HG03196 (cell line): ENCODE data around the gene CDH15.
"Not testable (repeated sequence)": the region's sequence is repeated elsewhere in the genome, so short reads cannot be mapped to it uniquely, and the experiment has no call there.

Source experiments
- ATAC-seq: cut with Tn5 transposase; IDR thresholded peaks from one replicate; pipeline ENCODE4 v1.9.1; 2021; ENCODE audit not compliant: unreplicated experiment

The CDH15 gene

DNA sequence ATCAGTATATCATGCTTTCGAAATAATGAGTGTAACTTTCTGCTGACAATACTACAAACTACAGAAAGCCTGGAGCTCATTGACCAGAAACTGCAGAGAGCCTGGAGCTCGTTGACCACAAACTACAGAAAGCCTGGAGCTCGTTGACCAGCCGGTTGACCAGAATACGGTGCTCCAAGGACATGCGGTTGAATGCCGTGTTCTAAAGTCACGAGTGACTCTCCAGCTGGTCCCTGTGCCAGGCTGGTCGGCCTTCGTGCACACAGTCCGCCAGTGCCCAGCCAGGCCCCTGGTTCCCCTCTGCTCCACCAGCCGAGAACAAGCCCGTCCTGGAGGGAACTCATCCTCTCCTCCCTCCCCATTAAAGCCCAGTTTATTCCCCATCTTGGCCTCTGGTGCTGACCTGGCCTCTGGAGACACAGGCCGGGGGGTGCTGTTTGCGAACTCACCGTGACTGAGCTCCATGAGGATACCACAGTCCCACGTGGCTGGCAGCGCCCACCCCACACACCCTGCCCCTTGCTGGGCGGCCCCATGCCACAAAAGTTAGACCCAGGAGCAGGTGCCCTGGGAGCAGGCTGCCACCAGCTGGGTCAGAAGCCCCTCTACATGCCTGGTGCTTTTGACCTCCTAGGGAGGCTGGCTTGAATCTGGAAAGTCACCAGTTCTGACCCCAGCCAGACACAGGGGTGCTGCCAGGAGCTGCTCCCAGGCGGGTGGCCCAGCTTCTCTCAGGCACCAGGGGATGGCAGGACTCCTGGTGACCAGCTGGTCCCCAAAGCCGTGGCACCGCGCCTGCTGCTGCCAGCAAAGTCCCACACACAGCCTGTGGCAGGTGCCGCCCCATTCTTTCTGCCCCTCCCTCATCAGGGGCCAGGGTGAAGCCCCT lies 15.5 kb upstream of the CDH15 start:
- ATAC-seq = no peak

DNA sequence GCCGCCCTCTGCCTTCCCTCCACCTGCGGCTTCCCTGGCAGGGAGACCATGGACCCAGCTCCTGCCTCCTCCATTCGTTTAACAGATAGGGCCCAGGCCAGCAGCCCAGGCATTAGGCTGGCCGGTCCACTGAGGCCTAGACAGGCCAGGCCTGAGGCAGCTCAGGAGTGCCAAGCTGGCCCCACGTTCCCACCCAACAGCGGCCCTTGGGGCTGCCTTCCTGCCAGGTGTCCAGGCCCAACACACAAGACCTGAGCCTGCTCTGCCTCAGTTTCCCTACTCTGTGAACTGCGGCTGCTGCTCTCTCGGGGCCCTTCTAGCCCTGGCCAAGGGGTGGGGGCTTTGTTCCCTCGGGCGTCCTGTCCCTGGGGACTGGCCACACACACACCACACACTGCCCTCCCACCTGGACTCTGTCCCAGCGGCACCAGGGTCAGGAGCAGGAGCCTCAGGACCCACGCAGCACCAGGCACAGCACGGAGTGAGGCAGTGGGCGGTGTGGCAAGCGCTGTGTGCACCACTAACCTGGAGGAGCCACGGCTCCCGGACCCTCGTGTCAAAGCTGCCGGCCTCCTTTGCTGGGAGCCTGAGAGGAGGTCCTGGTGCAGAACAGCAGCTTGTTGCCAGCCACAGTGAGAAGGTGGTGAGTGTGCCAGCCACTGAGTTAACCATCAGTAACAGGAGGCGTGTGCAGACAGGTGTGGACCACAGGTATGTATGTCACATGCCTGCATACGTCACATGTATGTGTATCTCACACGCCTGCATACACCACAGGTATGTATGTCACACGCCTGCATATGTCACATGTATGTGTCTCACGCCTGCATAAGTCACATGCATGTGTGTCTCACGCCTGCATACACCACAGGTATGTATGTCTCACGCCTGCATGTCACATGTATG lies 14.6 kb upstream of the CDH15 start:
- ATAC-seq = no peak

DNA sequence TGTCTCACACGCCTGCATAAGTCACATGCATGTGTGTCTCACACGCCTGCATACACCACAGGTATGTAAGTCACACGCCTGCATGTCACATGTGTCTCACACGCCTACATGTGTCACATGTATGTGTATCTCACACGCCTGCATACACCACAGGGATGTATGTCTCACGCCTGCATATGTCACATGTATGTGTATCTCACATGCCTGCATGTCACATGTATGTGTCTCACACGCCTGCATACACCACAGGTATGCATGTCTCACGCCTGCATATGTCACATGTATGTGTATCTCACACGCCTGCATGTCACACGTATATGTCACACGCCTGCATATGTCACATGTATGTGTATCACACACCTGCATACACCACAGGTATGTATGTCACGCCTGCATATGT lies 13.8 kb upstream of the CDH15 start:
- no peak for ATAC-seq

DNA sequence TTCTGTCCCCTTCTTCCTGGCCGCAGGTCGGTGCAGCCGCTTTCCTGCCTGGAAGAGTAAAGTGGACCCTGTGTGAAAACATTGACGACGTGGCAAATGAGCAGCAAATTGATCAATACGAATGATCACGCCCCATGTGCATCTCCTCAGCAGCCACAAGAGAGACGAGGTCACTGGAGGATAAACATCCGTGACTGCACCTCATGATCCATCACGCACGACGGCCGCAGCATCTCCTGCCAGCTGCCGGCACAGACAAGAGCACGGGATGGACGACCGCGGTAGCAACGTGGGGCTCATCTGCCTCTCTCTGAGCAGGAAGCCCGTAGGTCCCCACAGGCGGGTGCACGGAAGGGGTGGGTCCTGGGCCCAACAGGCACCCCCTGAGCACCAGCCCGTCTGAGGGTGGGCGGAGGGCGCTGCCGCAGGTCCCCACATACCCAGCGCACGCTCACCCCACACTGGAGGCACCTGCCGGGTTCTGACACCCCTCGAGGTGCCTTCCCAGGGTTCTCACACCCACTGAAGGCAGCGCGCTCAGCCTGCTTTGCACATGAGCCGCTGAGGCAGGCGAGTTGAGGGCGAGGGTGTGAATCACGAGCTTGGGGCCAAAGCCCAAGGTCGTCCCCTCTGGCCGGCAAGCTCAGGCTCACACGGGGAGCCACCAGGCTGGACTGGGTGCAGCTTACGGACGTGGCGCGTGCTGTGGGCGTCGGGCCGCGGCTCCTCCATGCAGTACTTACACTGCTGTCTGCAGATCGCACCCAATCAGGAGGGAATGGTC lies 12.3 kb upstream of the CDH15 start:
- no peak for ATAC-seq

DNA sequence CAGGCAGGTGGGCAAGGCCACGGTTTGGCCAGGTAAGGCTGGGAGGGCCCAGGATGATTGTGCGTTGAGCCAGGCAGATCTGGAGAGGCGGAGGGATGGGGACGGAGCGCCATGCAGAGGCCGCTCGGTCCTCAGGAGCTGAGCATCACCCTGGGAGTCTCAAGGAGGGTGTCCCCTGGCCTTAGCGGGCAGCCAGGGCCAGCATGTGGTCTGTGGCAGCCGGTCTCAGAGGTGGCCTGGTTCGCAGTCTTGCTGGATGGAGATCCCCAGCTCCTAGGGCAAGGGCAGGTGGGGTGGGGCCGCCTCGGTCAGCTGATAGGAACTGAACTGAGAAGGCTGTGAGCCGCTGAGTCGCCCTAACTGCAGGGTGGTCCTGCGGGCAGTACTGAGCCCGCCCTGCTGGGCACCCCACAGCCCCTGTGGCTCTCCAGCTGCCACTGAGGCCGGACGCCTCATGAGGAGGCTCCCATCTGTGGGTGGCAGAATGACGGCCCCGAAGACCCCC lies 11.6 kb upstream of the CDH15 start:
- ATAC-seq = no peak

DNA sequence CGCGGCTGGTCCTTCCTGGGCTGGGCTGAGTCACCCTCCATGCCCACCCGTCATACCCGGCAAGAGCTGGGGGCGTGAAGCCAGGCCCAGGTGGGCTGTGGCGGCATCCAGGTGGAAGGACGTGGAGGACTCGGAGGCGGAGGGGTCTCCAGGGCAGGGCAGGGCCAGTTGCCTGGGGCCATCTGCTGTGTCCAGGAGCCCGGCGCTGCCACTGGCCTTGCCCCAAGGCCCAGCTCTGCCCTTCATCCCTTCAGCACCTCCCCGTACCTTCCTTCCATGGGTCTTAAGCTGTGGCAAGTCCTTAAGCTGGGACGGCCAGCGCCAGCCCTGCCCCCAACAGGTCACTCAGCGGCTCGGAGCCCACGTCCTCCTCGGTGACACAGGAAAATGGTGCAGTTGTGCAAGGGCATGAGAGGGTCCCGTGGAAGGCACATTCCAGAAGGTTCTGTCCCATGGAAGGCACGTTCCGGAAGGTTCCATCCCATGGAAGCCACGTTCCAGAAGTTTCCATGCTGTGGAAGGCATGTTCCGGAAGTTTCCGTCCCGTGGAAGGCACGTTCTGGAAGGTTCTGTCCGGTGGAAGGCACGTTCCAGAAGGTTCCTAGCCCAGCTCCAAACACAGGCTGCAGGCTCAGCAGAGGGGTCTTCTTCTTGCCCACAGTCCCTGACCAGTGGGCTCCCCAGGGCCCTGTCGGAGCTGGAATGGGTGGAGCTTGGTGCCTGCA lies 10.4 kb upstream of the CDH15 start:
- ATAC-seq = no peak

DNA sequence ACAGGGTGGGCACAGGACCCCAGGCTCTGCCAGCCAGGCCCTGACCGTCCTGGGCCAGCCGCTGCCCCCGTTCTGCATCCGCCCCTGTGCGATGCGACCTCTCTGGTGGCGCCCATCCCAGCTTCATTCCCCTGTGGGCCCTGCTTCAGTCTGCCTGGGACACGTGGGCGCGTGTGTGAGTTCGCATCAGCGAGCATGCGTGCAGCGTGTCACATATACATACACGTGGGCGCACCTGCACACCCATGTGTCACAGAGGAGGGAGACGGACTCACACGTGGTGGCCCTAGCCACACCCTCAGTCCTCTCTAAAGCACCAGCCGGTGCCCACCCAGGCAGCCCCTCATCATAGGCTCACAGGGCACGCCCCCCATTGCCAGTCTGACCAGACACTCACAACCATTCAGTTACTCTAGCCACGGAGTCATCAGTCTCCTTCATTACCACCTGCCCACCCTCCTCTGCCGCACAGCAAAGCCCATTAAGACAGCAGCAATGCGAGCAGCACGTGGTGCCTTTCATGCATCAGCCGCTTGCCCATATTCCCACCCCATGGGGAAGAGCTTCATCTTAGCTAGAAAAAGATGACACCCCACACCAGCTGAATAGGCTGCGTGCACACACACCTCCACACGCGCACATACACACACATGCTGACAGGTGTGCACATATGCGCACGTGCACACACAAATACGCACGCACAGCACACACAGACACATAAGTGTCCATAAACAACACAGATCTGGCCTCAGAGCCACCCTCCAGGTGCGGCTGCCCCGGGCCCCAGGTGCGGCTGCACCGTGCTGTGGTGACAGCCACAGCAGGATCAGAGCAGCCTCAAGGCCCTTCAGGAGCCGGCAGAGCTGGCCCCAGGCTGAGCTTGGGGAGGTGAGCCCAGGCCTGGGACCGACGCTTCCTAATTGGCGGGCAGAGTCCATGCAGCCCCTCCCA lies 9.5 kb upstream of the CDH15 start:
- ATAC-seq = no peak

DNA sequence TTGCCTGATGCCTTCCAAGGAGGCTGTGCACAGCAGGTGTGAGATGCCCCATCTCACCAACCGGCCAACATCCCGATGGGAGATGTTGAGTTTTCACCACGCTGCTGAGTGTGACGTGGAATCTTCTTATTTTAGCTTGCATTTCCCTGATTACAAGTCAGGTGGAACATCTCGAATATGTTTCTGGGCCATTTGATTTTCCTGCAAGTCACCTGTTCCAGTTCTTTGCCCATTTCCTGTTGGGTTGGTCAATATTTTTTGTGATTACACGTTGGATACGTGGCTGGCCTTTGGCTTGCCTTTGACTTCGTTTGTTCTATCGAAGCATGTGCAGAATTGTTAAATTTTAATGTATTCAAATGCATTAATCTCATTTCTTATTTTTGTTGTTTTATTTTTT lies 8.3 kb upstream of the CDH15 start:
- ATAC-seq = no peak

DNA sequence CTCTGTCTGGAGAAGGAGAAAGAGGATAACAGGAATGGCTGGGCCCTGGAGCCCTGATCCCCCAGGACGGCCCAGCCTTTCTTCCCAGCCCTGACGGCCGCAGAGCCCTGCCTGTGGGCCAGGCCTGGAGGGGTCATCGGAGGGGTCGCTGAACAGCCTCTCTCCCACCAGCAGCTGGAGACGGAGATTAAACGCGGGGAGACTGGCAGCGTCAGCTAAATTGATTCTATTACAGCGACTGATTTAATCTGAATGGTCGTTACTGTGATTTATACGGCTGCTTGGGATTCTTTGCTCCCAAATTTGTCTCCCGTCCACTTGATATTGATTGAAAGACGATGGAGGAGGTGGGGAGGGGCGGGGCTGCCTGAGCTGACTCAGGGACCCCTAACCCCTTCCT lies 7.1 kb upstream of the CDH15 start:
- no peak for ATAC-seq

DNA sequence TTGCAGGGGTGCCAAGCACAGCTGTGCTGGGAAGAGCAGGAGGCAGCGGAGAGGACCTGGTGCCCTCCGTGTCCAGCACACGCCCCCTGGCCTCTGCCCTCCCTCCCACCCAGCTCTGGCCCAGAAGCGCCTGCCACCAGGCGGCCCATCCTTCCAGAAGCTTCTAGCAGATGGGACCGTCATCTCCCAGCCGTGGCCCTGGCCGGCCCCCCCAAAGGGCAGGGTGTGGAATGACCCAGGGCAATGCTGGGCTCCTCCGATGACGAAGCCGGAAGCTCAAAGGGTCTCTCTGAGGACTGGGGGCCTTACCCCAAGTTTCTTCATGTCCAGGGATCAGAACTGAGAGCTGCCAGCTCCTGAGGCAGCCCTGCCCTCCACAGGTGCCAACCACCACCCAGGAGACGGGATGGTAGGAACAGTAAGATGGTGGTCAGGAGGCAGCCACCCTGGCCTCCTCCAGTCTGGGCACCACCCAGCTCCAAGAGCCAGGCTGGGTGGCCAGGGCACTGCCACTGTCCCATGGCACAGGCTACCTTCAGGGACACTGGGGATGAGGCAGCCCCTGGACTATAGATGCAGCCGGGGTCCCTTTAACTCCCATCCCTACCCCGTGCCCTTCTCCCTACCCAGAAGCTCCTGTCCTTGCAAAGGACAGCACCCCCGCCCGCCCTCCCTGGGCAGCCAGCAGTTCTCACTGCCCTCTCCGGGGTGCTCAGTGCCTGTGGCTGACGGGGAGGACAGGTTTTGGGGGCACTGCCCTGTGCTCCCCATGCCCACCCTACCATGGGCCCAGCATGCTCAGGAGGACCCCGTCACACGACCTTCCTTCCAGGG lies 6.5 kb upstream of the CDH15 start:
- ATAC-seq = no peak

DNA sequence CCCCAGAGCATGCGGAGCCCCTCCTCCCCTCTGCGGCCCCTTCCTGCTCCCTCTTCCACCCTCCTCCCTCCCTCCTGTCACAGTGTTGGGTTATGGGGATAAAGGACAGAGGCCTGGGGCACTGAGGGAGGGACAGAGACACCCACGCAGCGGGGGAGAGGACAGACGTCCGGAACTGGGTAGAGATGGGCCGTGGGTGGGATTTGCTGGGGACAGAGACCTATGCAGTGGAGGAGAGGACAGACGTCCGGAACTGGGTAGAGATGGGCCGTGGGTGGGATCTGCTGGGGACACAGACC lies 5.9 kb upstream of the CDH15 start:
- ATAC-seq = not testable (repeated sequence)

DNA sequence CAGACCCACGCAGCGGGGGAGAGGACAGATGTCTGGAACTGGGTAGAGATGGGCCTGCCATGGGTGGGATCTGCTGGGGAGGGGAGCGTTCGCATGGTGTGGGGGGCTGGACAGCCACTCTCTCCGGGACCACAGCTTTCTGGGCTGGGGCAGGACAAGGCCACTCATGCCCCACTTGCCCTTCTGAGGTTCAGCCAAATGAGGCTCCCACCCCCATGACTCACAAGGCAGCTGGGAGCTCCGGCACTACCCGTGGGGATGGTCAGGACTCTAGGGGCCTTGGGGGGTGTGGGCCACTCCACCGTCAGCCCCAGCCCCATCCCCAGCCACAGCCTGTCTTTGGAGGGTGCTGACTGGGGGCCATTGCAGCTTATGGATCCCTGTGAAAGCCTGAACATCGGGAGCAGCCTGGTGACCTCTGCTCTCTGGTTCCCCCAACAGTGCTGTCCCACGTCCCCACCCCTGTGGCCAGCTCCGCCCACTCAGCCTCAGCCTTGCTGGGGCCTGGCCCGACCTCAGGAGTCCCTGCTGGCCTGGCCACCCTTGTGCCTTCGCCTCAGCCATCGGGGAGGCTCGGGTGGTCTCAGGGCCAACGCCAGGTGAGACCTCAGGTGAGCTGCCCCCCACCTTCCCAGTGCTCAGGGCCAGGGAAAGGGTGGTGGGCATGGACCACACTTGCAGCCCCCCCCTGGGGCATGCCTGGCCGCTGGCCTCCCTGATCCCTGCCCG lies 4.7 kb upstream of the CDH15 start:
- ATAC-seq = no peak

DNA sequence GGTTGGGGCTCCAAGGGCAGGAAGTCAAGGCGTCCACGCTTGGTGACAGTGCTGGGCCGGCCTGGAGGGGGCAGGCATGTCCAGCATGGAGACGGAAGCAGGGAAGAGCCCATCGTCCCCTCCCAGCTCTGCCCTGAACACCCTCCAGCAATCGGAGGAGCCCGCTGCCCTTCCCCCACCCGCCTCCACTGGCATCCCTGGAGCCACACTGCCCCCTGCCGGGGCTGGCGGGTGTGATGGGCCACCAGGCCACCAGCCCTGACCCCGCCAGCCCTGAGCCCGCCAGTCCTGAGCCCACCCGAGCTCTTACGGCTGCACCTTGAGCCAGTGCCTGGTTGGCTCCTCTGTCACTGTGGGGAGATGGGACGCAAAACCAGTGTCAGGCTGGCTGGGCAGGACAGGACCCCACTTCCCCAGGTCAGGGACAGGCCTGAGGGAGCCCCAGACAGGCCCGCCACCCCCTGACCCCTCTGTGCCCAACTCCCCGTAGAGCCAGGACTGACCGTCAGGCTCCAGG lies 4.1 kb upstream of the CDH15 start:
- no peak for ATAC-seq

DNA sequence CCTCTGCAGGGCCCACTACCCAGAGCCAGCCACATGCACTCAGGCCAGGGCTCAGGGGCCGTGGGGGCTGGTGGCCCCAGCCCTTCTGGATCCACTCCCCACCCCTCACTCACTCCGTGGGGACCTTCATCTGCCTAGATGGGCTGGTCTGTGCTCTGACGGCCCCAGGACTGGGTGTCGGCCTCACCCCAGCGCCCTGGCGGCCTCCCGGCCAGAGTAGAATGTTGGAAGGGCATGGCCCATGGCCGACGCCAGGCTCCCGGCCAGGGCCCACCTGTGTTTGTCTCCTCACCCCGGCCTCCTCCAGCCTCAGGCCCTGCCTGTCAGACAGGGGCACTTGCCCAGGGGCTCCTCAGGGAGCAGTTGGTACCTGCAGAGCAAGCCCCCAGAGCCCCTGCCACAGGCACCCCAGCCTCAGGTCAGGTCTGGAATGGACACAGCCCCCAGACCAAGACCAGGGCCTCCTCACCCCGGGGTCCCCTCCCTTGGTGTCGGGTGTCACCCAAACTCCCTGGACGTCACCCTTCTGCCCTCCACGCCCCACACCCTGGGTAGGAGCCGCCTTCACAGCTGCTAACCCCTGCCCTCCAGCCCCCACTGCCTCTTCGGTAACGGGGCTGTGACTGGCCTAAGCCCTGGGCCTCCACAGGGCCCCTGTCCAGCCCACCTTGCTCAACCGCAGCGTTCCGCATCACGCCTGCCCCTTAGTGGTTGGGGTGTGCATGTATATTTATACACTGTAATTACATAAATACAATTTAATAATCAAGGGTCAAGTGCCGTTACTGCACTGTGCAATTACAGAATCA lies 3.0 kb upstream of the CDH15 start:
- ATAC-seq = no peak

DNA sequence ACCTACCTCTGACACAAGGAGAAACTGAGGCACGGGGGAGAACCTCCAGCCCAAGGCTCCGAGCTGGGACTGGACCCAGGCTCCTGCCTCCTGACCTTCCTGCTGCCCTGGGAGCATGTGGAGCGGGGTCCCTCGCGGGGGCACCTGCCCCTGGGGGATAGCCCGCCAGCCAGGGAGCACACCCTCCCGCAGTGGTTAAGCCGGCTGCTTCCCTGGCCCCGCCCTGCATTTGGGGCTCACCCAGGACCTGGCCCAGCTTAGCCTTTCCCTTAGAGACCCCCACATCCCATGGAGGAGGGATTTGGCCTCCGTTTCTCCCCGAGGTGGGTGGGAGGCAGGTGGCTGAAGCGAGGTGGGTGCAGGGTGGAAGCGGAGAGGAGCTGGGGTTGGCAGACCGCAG lies 1.8 kb upstream of the CDH15 start:
- no peak for ATAC-seq

DNA sequence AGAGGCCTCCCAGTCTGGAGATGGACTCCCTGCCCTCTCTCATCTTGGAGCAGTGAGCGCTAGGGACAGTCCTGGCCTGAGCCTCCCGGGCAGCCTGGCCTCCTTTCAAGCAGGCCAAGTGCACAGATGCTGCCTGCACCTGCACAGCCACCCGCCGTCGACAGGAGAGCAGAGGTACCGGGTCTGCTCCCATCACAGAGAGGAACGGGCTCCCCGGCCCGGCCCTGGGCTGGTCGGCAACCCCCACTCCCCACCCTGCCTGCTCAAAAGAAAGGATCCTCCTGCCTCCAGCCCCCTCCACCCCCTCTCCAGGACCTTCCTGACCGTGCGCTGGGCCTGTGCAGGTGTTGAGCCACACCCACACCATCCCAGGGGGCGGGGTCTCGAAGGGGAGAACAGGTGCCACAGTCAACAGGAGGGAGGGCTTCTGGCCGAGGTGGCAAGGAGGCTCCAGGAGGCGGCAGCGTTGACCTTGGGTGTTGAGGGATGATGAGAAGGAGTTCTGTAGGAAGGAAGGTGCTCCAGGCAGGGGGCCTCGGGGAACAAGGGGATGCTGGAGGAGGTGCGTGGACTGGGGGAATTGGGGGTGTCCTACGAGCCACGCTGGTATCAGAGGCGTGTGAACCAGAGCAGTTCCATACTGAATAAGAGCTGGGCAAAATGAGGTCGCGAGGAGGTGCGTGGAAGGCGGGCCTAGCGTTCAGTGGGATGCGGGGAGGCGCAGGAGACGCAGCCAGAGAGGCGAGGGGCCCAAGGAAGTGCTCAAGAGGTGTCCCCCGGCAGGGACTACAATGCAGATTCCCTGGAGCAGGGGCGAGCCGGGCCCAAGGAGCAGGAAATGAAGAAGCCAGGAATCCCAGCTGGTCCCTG lies 967 bp upstream of the CDH15 start:
- ATAC-seq = no peak
